Measurements from ENCODE around the gene CFAP99.

The CFAP99 gene

DNA sequence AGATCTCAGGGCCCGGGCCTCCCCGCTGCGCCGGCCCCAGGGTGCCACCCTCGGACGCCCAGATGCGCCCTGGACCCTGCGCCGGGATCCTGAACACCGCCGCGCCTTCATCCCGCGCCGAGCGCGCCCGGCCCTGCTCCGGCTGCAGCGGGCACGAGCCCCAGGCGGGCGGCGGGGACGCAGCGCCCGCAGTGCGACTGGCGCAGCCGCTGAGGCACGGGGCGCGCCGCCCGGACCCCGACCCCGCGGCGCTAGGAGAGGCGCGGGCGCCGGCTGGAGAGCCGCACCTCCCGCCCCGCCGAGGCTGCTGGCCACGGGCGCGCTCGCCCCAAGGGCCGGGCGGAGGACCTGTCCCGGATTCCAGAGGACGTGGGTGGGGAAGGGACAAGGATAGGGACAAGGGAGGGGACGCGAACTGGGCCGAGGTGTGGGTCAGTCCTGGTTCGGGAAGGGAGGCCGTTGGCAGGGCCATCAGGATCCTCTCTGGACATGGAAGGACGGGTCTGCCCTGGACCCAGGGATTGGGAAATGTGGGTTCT, 1.5 kb upstream of the CFAP99 start:
- Histone ChIP-seq H3K4me3 (ENCODE audit: low read length) (peak overlapping the region; percentile 67), H3K9ac (ENCODE audit: low read length) (no peak overlapping the region), H3K27me3 (ENCODE audit: control insufficient read depth, insufficient read depth, low read length) (peaks cover 18% of the 10 kb centered on the region), H3K36me3 (ENCODE audit: control insufficient read depth, insufficient read depth, low read length) (no peaks in the 10 kb centered on the region), H3K27ac (ENCODE audit: low read depth, low read length) (no peak overlapping the region), H3K4me1 (ENCODE audit: control insufficient read depth, insufficient read depth, low read length) (peaks cover 6% of the 10 kb centered on the region)

GRCh38 chr4:2417765-2418649, 748 bp upstream of the CFAP99 start, which contains the start of gene ZFYVE28:
Gene ZFYVE28, minus strand, starts transcription at chr4:2418645. Its CDS starts 322 bp downstream, at chr4:2418323.
- Histone ChIP-seq H3K4me1 (ENCODE audit: control insufficient read depth, insufficient read depth, low read length) (peaks cover 6% of the 10 kb centered on the region), H3K4me3 (ENCODE audit: low read length) (peak within 1 kb of the TSS; percentile 67), H3K9ac (ENCODE audit: low read length) (no peak within 1 kb of the TSS), H3K27ac (ENCODE audit: low read depth, low read length) (no peak within 1 kb of the TSS), H3K27me3 (ENCODE audit: control insufficient read depth, insufficient read depth, low read length) (peaks cover 20% of the 10 kb centered on the region), H3K36me3 (ENCODE audit: control insufficient read depth, insufficient read depth, low read length) (no peaks in the 10 kb centered on the region)

GRCh38 chr4:2419814-2420213, 1.1 kb downstream of the CFAP99 start:
- H3K4me1 ChIP-seq (ENCODE audit: control insufficient read depth, insufficient read depth, low read length), result peaks cover 6% of the 10 kb centered on the region
- no peak overlapping the region for H3K27ac ChIP-seq (ENCODE audit: low read depth, low read length)
- H3K9ac ChIP-seq (ENCODE audit: low read length), result no peak overlapping the region
- H3K36me3 ChIP-seq (ENCODE audit: control insufficient read depth, insufficient read depth, low read length), result no peaks in the 10 kb centered on the region
- peaks cover 22% of the 10 kb centered on the region for H3K27me3 ChIP-seq (ENCODE audit: control insufficient read depth, insufficient read depth, low read length)
- no peak overlapping the region for H3K4me3 ChIP-seq (ENCODE audit: low read length)

GRCh38 chr4:2421928-2422327, 3.2 kb downstream of the CFAP99 start:
- Histone ChIP-seq H3K4me1 (ENCODE audit: control insufficient read depth, insufficient read depth, low read length) (peaks cover 6% of the 10 kb centered on the region), H3K9ac (ENCODE audit: low read length) (no peak overlapping the region), H3K27me3 (ENCODE audit: control insufficient read depth, insufficient read depth, low read length) (peaks cover 20% of the 10 kb centered on the region), H3K4me3 (ENCODE audit: low read length) (no peak overlapping the region), H3K27ac (ENCODE audit: low read depth, low read length) (no peak overlapping the region), H3K36me3 (ENCODE audit: control insufficient read depth, insufficient read depth, low read length) (no peaks in the 10 kb centered on the region)

DNA sequence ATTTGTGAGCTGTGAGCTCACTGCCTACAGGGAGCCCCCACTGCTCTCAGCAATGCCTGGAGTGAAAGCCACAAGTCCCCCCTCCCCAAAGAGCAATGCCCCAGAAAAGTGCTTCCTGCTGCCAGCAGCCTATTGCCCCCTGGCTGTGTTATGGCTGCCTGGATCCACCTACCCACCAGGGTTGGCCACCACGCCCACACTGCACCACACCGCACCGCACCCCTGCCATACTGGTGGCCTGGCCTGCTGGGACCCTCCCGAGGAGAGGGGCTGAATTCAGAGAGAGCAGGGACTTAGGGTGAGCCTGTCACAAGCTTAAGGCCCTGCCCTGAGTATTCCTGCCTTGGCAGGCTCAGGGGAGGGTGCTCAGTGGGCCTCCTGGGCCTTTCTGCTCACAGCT, 4.3 kb downstream of the CFAP99 start:
- Histone ChIP-seq H3K4me3 (ENCODE audit: low read length) (no peak overlapping the region), H3K9ac (ENCODE audit: low read length) (no peak overlapping the region), H3K36me3 (ENCODE audit: control insufficient read depth, insufficient read depth, low read length) (no peaks in the 10 kb centered on the region), H3K27ac (ENCODE audit: low read depth, low read length) (no peak overlapping the region), H3K4me1 (ENCODE audit: control insufficient read depth, insufficient read depth, low read length) (peaks cover 6% of the 10 kb centered on the region), H3K27me3 (ENCODE audit: control insufficient read depth, insufficient read depth, low read length) (peaks cover 14% of the 10 kb centered on the region)

- H3K27me3 ChIP-seq (ENCODE audit: control insufficient read depth, insufficient read depth, low read length), result peaks cover 14% of the 10 kb centered on the region
- H3K36me3 ChIP-seq (ENCODE audit: control insufficient read depth, insufficient read depth, low read length), result no peaks in the 10 kb centered on the region
- H3K4me3 ChIP-seq (ENCODE audit: low read length), result no peak overlapping the region
- peaks cover 6% of the 10 kb centered on the region for H3K4me1 ChIP-seq (ENCODE audit: control insufficient read depth, insufficient read depth, low read length)
- H3K9ac ChIP-seq (ENCODE audit: low read length), result no peak overlapping the region
- no peak overlapping the region for H3K27ac ChIP-seq (ENCODE audit: low read depth, low read length)
These were observed 4.9 kb downstream of the CFAP99 start for GRCh38 chr4:2423695-2424094.

DNA sequence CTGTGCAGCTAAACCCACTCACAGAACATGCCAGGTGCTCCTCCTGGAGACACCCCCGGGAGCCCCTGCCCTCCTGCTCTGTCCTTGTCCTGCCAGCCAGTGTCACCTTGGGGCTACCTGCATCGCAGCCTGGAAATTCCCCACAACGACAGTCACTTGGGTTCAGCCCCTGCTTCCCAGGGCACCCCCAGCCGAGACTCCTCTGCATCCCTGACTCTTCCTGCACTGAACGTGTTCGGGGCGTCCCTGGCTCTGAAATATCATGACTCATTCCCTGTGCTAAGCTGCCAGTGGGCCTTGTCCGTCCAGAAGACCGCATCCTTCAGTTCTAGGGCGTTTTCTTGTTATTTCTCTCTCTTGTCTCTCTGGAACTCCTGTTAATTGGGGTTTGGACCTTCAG, 5.8 kb downstream of the CFAP99 start:
- Histone ChIP-seq H3K36me3 (ENCODE audit: control insufficient read depth, insufficient read depth, low read length) (no peaks in the 10 kb centered on the region), H3K4me3 (ENCODE audit: low read length) (no peak overlapping the region), H3K27ac (ENCODE audit: low read depth, low read length) (no peak overlapping the region), H3K4me1 (ENCODE audit: control insufficient read depth, insufficient read depth, low read length) (no peaks in the 10 kb centered on the region), H3K9ac (ENCODE audit: low read length) (no peak overlapping the region), H3K27me3 (ENCODE audit: control insufficient read depth, insufficient read depth, low read length) (peaks cover 14% of the 10 kb centered on the region)

GRCh38 chr4:2425386-2426068, 6.8 kb downstream of the CFAP99 start:
- Histone ChIP-seq H3K9ac (ENCODE audit: low read length) (no peak overlapping the region), H3K4me1 (ENCODE audit: control insufficient read depth, insufficient read depth, low read length) (no peaks in the 10 kb centered on the region), H3K27me3 (ENCODE audit: control insufficient read depth, insufficient read depth, low read length) (peaks cover 8% of the 10 kb centered on the region), H3K4me3 (ENCODE audit: low read length) (no peak overlapping the region), H3K36me3 (ENCODE audit: control insufficient read depth, insufficient read depth, low read length) (no peaks in the 10 kb centered on the region), H3K27ac (ENCODE audit: low read depth, low read length) (no peak overlapping the region)

DNA sequence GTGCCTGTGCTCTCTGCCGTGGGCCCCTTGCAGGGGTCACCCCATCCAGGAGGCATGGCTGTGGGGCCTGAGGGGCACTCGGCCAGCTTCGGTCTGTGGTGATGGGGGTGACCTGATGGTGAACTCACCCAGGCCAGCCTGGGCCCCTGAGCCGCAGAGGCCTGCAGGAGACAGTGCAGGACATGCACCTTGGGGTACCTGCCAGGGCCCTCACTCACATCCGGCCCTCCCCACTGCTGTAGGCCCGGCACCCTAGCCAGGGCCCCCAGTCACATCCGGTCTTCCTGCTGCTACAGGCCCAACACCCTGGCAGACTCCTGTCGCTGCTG, 7.3 kb downstream of the CFAP99 start:
- Histone ChIP-seq H3K9ac (ENCODE audit: low read length) (no peak overlapping the region), H3K27ac (ENCODE audit: low read depth, low read length) (no peak overlapping the region), H3K27me3 (ENCODE audit: control insufficient read depth, insufficient read depth, low read length) (peaks cover 8% of the 10 kb centered on the region), H3K4me3 (ENCODE audit: low read length) (no peak overlapping the region), H3K4me1 (ENCODE audit: control insufficient read depth, insufficient read depth, low read length) (no peaks in the 10 kb centered on the region), H3K36me3 (ENCODE audit: control insufficient read depth, insufficient read depth, low read length) (no peaks in the 10 kb centered on the region)

DNA sequence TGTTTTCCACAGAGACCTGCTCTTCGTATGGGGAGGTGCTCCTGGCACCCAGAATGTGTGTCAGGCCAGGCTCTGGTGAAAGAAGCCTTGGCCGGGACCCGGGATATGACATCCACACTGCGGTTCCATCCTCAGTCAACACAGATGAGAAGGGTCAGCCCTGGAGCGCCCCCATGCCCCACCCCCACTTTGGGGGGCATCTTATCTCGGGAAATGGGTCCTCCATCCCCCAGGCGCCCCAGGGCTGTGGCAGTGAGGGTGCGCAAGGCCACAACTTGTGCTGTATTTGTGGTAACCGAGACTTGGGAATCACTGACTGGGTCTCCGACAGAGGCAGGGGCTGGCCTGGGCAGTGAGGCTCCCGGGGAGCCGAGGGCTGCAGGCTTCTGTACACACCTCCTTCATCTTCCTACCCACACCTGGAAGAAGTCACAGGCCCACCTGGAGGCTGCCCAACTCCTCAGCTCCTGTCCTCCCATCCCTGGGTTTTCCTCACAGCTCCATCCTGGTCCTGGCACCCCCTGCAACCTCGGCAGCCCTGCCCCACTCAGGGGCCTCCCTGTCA, 8.0 kb downstream of the CFAP99 start:
- H3K27me3 ChIP-seq (ENCODE audit: control insufficient read depth, insufficient read depth, low read length), result peaks cover 8% of the 10 kb centered on the region
- H3K9ac ChIP-seq (ENCODE audit: low read length), result no peak overlapping the region
- H3K4me1 ChIP-seq (ENCODE audit: control insufficient read depth, insufficient read depth, low read length), result no peaks in the 10 kb centered on the region
- H3K27ac ChIP-seq (ENCODE audit: low read depth, low read length), result no peak overlapping the region
- H3K36me3 ChIP-seq (ENCODE audit: control insufficient read depth, insufficient read depth, low read length), result no peaks in the 10 kb centered on the region
- H3K4me3 ChIP-seq (ENCODE audit: low read length), result no peak overlapping the region

DNA sequence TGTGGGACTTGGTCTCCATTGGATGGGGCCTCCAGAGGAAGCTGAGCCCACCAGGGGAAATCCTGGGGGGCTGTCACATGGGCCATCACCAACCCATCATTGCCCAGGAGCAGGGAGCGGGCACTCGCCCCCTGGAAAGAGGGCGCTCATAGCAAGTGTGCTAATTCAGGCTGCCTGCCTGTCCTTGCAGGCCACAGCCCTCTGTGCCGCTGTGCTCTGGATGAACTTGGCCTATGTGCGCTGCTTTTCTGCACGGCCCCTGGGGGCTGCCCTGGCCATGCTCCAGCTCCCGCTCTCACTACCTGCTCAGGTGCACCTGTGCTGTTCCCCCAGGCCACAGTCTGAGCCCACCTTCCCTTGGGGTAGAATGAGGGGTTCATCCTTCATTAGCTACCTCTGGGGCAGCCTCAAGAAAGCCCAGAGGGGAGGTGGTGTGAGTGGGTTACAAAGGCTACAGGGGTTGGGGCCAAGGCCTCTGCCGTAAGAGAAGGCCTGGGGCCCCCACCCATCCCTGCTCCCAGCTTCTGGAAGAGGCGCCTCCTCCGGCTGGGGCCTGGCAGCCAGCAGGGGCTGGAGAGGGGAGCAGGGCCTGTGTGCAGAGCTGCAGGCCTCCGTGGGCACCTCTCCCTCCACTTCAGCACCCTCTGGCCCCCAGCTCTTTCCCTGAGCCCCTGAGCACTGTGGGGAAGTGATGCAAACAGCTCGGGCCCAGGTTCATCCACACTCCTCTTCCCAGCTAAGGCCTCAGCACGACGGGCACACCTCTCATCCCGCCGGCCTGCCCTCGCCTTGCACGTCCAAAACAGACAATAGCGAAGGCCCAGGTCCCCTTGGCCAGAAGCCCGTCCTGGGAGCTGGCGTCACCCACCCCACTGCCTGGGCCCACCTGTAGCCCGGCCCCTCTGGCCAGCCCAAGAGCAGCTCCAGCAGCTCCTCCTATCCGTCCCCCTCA, 8.9 kb downstream of the CFAP99 start:
- Histone ChIP-seq H3K4me3 (ENCODE audit: low read length) (no peak overlapping the region), H3K36me3 (ENCODE audit: control insufficient read depth, insufficient read depth, low read length) (no peaks in the 10 kb centered on the region), H3K9ac (ENCODE audit: low read length) (no peak overlapping the region), H3K4me1 (ENCODE audit: control insufficient read depth, insufficient read depth, low read length) (no peaks in the 10 kb centered on the region), H3K27ac (ENCODE audit: low read depth, low read length) (no peak overlapping the region), H3K27me3 (ENCODE audit: control insufficient read depth, insufficient read depth, low read length) (peaks cover 3% of the 10 kb centered on the region)

All from rectal smooth muscle tissue (tissue), 1 donor.